Panc1 (cell line): ENCODE measurements around the gene AGAP2.

Experiments
- CTCF ChIP-seq: fragments of 450-650 bp; IDR thresholded peaks from 2 replicates; pipeline ENCODE4 v1.5.1; 2017; ENCODE audit warnings: mild to moderate bottlenecking
- SIN3A ChIP-seq: IDR thresholded peaks from 2 replicates; pipeline ENCODE4 v1.6.1; 2012; ENCODE audit warnings: low read depth, mild to moderate bottlenecking, low read length, moderate library complexity, borderline replicate concordance; ENCODE audit not compliant: insufficient read depth

DNA sequence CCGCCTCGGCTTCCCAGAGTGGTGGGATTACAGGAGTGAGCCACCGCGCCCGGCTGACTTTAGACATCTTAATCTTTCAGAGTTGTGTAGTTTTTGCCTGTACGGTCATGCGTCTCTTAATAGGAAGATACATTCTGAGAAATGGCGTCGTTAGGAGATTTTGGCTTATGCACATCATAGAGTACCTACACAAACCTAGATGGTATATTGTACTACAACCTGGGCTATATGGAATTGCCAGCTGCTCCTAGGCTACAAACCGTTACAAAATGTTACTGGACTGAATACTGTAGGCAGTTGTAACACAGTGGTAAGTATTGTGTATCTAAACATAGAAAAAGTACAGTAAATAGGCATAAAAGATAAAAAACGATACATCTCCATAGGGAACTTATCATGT is 45.3 kb upstream of the AGAP2 start:
- TF ChIP-seq CTCF (no peak), SIN3A (no peak)
